T-helper 17 cell (primary cell): ENCODE data around the gene AASDH. TPM values are rescaled to one million over a fixed set of nuclear protein-coding genes. Genes with fewer than 3 reads are reported as not detected.

Experiments used
- ATAC-seq: fragments of 150-1000 bp; cut with Tn5 transposase; 2 replicates; pipeline ENCODE4 v1.10.0; 2021; ENCODE audit warnings: mild to moderate bottlenecking, moderate library complexity
- DNase-seq, 3 donors: peaks; one replicate each; pipeline versions ENCODE4 v3.0.0 to v3.0.0-alpha.2; 2020 to 2021
- H3K9me3 ChIP-seq: one replicate; pipeline ENCODE4 v1.7.0; 2013; ENCODE audit warnings: low read length, mild to moderate bottlenecking; ENCODE audit not compliant: control insufficient read depth, poor library complexity, severe bottlenecking
- H3K27ac Mint-ChIP-seq: one replicate; pipeline ENCODE4 v1.8.0; 2022; ENCODE audit warnings: mild to moderate bottlenecking, moderate library complexity, mixed read lengths
- H3K27me3 Mint-ChIP-seq: one replicate; pipeline ENCODE4 v1.8.0; 2022; ENCODE audit warnings: mixed read lengths
- H3K36me3 Mint-ChIP-seq: one replicate; pipeline ENCODE4 v1.8.0; 2022; ENCODE audit warnings: low read depth, mixed read lengths
- H3K4me1 Mint-ChIP-seq: one replicate; pipeline ENCODE4 v1.8.0; 2022; ENCODE audit warnings: mild to moderate bottlenecking, mixed read lengths
- H3K4me3 Mint-ChIP-seq: one replicate; pipeline ENCODE4 v1.8.0; 2022; ENCODE audit warnings: mild to moderate bottlenecking, moderate library complexity, mixed read lengths
- total RNA-seq, 4 donors: library from RNA in 2 of 4; stranded (reverse) in 2 of 4; gene quantifications; one replicate each; pipeline ENCODE4 v1.2.3 and lab custom pipeline; 2022 to 2026

Gene AASDH, protein sequence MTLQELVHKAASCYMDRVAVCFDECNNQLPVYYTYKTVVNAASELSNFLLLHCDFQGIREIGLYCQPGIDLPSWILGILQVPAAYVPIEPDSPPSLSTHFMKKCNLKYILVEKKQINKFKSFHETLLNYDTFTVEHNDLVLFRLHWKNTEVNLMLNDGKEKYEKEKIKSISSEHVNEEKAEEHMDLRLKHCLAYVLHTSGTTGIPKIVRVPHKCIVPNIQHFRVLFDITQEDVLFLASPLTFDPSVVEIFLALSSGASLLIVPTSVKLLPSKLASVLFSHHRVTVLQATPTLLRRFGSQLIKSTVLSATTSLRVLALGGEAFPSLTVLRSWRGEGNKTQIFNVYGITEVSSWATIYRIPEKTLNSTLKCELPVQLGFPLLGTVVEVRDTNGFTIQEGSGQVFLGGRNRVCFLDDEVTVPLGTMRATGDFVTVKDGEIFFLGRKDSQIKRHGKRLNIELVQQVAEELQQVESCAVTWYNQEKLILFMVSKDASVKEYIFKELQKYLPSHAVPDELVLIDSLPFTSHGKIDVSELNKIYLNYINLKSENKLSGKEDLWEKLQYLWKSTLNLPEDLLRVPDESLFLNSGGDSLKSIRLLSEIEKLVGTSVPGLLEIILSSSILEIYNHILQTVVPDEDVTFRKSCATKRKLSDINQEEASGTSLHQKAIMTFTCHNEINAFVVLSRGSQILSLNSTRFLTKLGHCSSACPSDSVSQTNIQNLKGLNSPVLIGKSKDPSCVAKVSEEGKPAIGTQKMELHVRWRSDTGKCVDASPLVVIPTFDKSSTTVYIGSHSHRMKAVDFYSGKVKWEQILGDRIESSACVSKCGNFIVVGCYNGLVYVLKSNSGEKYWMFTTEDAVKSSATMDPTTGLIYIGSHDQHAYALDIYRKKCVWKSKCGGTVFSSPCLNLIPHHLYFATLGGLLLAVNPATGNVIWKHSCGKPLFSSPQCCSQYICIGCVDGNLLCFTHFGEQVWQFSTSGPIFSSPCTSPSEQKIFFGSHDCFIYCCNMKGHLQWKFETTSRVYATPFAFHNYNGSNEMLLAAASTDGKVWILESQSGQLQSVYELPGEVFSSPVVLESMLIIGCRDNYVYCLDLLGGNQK
- total RNA-seq = 10 to 100 TPM in 1 of 2 donors, 1 to 10 TPM in 1; 9.0 to 12.9 TPM
- total RNA-seq (lab: John Stamatoyannopoulos, UW) = 17.3 to 31.4 reads per million in 2 donors

DNA sequence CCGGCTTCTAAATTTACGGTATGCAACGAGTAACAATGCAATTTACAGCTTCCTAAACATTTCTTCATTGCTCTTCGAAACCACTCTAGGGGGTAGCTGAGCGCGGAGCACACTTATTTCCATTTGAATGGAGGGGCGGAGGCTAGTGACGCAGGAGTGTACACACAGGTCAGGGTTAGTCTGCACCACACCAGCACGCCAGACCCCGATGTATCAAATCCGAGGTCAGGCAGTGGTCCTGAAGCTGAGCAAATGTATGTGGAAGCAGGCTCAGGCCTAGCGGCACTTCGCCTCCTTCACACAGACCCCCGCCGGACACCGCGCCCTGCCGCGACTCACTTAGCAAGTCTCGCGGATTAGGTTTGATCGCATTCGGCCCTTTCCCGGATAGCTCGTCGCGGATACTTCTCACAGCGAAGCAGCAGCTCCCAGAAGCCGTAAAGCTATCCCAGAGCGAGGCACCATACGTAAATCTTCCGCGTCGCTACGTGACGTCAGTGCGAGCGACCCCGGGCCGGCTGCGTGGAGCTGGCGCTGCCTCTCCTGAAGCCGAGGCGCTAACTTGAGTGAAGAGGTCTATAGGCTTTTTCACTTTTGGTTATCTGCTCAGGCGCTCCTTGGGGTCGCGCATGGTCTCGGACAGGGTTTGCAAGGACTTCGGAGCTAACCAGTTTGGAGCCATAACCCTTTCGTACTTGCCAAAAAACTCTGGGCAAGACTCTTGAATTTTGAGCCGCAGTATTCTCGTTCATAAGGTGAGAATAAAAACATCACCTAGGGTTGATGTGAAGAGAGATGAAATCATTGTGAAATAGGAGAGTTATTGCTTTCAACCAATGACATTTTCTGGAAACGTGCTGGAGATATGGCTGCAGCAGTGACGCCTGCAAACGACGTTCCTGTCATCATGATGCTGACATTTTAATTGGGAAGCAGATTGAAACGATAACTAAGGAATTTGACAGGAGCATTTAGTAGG, at the start of gene AASDH:
TSS of gene AASDH (minus strand) at position 469 of the 979 bp plus-strand sequence. CDS start 3,192 bp downstream, outside the sequence.
- peak; percentile 89 for ATAC-seq
- Mint-ChIP-seq H3K4me1 (peaks cover 32% of the 10 kb centered on the region), H3K4me3 (peak within 1 kb of the TSS; percentile 95), H3K27ac (peak within 1 kb of the TSS; percentile 98), H3K27me3 (no peaks in the 10 kb centered on the region), H3K36me3 (no peaks in the 10 kb centered on the region)
- DNase-seq = peak; percentile 79 to 97 (median 86)
- H3K9me3 ChIP-seq = no peaks in the 10 kb centered on the region

DNA sequence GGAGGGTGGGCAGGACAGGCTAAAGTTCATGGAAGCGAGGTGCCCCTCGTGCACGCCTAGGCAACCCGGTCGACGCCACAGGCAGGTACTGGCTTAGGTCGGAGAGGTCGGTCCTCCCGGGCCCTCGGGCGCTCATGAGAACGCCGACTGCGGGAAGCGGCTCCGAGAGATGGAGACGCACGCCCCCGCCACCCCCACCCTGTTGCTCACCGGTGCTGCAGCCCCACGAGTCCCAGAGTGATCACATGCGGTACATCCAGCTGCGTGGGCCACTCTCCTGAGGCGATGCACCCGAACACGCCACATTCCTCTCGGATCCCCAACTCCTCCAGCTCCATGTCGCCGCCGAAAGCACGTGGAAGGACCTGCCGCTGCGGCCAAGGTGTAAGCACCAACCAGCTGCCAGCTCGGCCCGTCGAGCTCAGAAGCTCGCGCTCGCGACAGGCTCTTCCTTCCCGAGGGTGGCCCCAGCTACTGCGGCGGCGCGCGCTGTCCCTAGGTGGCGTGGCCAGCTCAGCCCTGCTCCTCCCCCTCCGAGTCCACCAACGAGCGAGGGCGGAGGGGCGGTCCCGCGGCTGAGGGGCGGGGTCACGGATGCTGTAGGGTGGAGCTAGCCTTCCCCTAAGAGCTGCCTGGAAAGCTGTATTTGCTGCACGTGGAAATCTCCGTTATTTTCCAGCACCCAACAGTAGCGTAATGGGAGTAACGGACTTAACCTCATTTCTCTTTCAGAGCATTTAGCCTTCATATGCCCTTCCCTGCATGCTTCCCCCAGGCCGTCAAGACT, 48.0 kb upstream of the AASDH start, which contains the start of gene PPAT:
TSS of gene PPAT (minus strand) at position 476 of the 787 bp plus-strand sequence. CDS start at position 338, 138 bp downstream.
- peak within 1 kb of the TSS; percentile 95 for H3K27ac Mint-ChIP-seq
- no peaks in the 10 kb centered on the region for H3K27me3 Mint-ChIP-seq
- peaks cover 33% of the 10 kb centered on the region for H3K4me1 Mint-ChIP-seq
- no peaks in the 10 kb centered on the region for H3K9me3 ChIP-seq
- H3K4me3 Mint-ChIP-seq = peak within 1 kb of the TSS; percentile 98
- DNase-seq (peak; percentile 98 to 99 (median 98)), ATAC-seq (peak; percentile 85)
- peaks cover 6% of the 10 kb centered on the region for H3K36me3 Mint-ChIP-seq

- H3K9me3 ChIP-seq = no peaks in the 10 kb centered on the region
- Mint-ChIP-seq H3K4me1 (peaks cover 30% of the 10 kb centered on the region), H3K36me3 (peaks cover 6% of the 10 kb centered on the region), H3K4me3 (peak overlapping the region; percentile 98), H3K27ac (no peak overlapping the region), H3K27me3 (no peaks in the 10 kb centered on the region)
- no peak for DNase-seq
- ATAC-seq = no peak
These were observed 47.4 kb upstream of the AASDH start for GRCh38 chr4:56434599-56435139.

DNA sequence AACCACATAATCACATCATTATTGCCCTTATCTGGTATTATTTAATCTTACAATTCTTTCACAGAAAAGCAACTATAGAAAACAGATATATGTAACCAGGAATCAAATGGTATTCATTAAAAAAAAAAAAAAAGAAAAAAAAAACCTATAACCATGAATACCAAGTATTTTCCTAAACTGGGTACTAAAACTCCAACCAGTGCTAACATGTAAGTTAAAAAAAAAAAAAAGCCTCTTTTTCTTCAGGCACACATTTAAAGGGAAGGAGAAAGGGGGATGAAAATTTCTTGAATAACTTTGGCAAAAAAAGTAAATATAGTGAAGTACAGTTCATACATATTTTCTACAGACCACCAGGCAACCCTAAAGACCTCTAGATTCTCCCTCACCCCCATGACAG, 46.0 kb upstream of the AASDH start:
- no peak for DNase-seq

DNA sequence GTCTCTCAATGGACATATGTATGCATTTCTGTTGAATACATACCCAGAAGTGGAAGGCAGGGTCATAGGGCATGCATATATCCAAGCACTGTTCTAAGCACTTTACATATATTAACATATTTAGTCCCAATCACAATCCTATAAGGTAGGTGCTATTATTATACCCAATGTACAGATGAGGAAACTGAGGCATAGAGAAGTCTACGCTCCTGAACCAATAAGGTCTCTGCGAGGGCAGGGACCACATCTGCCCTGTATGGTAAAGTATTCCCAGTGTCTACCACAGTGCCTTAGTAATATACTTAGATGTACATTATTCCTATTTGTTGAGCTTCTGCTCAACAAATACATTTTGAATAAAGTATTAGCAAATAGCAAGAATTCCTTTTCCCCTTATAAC, 42.9 kb upstream of the AASDH start:
- H3K4me3 Mint-ChIP-seq = no peak overlapping the region
- H3K36me3 Mint-ChIP-seq = peaks cover 2% of the 10 kb centered on the region
- ATAC-seq (no peak), DNase-seq (no peak)
- no peaks in the 10 kb centered on the region for H3K27me3 Mint-ChIP-seq
- no peaks in the 10 kb centered on the region for H3K9me3 ChIP-seq
- H3K4me1 Mint-ChIP-seq = peaks cover 12% of the 10 kb centered on the region
- no peak overlapping the region for H3K27ac Mint-ChIP-seq

More for the DNA sequence above, 46.0 kb upstream of the AASDH start:
- H3K4me3 Mint-ChIP-seq = no peak overlapping the region
- H3K4me1 Mint-ChIP-seq = peaks cover 27% of the 10 kb centered on the region
- H3K27me3 Mint-ChIP-seq = no peaks in the 10 kb centered on the region
- no peak for ATAC-seq
- no peak overlapping the region for H3K27ac Mint-ChIP-seq
- H3K36me3 Mint-ChIP-seq = peaks cover 6% of the 10 kb centered on the region
- H3K9me3 ChIP-seq = no peaks in the 10 kb centered on the region

DNA sequence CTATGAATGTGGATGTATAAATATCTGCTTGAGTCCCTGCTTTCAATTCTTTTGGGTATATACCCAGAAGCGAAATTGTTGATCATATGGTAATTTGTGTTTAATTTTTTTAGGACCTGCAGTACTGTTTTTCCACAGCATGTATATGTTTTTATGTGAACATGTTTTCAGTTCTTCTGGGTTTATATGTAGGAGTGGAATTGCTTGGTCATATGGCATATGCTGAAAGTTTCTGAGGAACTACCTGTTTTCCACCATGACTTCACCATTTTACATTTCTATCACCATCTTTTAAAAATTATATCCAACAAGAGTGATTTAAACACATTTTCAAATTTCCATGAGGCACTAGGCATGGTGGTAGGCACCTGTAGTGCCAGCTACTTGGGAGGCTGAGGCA, 39.9 kb upstream of the AASDH start:
- ATAC-seq (no peak), DNase-seq (no peak)
- Mint-ChIP-seq H3K4me3 (no peak overlapping the region), H3K27ac (no peak overlapping the region), H3K27me3 (no peaks in the 10 kb centered on the region), H3K36me3 (peaks cover 2% of the 10 kb centered on the region), H3K4me1 (peaks cover 5% of the 10 kb centered on the region)
- no peaks in the 10 kb centered on the region for H3K9me3 ChIP-seq

DNA sequence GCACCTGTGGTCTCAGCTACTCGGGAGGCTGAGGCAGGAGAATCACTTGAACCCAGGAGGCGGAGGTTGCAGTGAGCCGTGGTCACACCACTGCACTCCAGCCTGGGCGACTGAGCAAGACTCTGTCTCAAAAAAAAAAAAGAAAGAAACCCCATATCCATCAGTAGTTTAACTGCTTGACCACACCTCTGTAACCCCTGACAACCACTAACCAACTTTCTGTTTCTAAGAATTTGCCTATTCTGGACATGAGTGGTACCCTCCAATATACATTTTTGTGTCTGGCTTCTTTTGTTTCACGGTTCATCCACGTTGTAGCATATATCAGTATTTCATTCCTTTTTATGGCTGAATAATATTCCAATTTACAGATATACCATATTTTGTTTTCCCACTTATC, 39.0 kb upstream of the AASDH start:
- Mint-ChIP-seq H3K27me3 (no peaks in the 10 kb centered on the region), H3K4me1 (peaks cover 5% of the 10 kb centered on the region), H3K36me3 (peaks cover 2% of the 10 kb centered on the region), H3K4me3 (no peak overlapping the region), H3K27ac (no peak overlapping the region)
- H3K9me3 ChIP-seq = no peaks in the 10 kb centered on the region
- DNase-seq = no peak
- no peak for ATAC-seq

- Mint-ChIP-seq H3K27me3 (no peaks in the 10 kb centered on the region), H3K36me3 (peaks cover 2% of the 10 kb centered on the region), H3K4me1 (peaks cover 5% of the 10 kb centered on the region), H3K4me3 (no peak overlapping the region), H3K27ac (no peak overlapping the region)
- DNase-seq (no peak), ATAC-seq (no peak)
- no peaks in the 10 kb centered on the region for H3K9me3 ChIP-seq
These were observed 38.2 kb upstream of the AASDH start for GRCh38 chr4:56425518-56425917.

- H3K4me3 Mint-ChIP-seq = no peak overlapping the region
- H3K4me1 Mint-ChIP-seq = peaks cover 5% of the 10 kb centered on the region
- H3K9me3 ChIP-seq = no peaks in the 10 kb centered on the region
- ATAC-seq (peak; percentile 49), DNase-seq (peak in 2 of 3 donors; percentile 10 to 13)
- H3K27me3 Mint-ChIP-seq = no peaks in the 10 kb centered on the region
- no peak overlapping the region for H3K27ac Mint-ChIP-seq
- H3K36me3 Mint-ChIP-seq = peaks cover 2% of the 10 kb centered on the region
These were observed 37.6 kb upstream of the AASDH start for GRCh38 chr4:56424697-56425514.

DNA sequence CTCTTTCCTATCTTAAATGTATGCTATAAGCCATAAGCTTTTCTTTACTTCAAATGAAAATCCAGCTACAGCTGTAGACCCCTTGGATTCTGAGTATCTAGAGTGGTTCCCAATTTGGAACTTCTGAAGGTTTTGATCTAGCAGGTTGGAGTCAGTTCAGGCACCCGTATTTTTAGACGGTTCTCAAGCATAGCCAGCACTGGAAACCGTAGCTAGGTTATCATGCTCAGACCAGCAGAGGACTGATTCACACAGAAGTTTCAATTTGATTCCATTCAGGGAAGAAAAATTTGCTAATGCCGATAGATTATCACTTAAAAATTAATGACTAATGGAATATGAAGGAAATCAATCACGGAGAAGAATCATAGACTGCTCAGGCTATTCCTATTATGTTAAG, 36.9 kb upstream of the AASDH start:
- no peak for DNase-seq
- Mint-ChIP-seq H3K4me3 (no peak overlapping the region), H3K36me3 (peaks cover 2% of the 10 kb centered on the region), H3K27me3 (no peaks in the 10 kb centered on the region), H3K4me1 (peaks cover 7% of the 10 kb centered on the region), H3K27ac (no peak overlapping the region)
- no peaks in the 10 kb centered on the region for H3K9me3 ChIP-seq
- ATAC-seq = no peak

DNA sequence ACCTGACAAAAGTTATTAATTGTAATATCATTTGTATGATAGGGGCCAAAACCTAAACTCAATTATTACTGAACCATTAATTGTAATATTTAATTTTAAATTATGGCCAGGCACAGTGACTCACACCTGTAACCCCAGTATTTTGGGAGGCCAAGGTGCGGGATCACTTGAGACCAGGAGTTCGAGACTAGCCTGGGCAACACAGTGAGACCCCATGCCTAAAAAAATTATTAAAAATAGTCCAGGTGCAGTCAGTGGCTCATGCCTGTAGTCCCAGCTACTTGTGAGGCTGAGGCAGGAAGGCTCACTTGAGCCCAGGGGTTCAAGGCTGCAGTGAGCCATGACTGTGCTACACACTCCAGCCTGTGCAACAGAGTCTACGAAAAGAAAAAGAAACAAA, 30.1 kb upstream of the AASDH start:
- Mint-ChIP-seq H3K4me3 (no peak overlapping the region), H3K27ac (no peak overlapping the region), H3K27me3 (no peaks in the 10 kb centered on the region), H3K36me3 (no peaks in the 10 kb centered on the region), H3K4me1 (peaks cover 8% of the 10 kb centered on the region)
- ATAC-seq (no peak), DNase-seq (no peak)
- no peaks in the 10 kb centered on the region for H3K9me3 ChIP-seq
